B cell (primary cell): ENCODE data around the gene SNRK. TPM values are rescaled to one million over a fixed set of nuclear protein-coding genes. Genes with fewer than 3 reads are reported as not detected.

ENCODE experiments used
- ATAC-seq: fragments of 200-7000 bp; cut with Tn5 transposase; one replicate; pipeline ENCODE4 v1.10.0; 2021; ENCODE audit warnings: low read depth, mild to moderate bottlenecking, moderate number of reproducible peaks, moderate library complexity
- CTCF ChIA-PET: fragments of 350-600 bp; sonication (Branson Sonifier 250); formaldehyde crosslinking; loops from one replicate; lab custom pipeline; 2021; ENCODE audit warnings: antibody characterized with exemption, inconsistent platforms; lab: Charles Lee
- POLR2A ChIA-PET: fragments of 350-600 bp; sonication (Branson Sonifier 250); formaldehyde crosslinking; loops from one replicate; lab custom pipeline; 2021; ENCODE audit warnings: antibody characterized with exemption; lab: Charles Lee
- DNase-seq: peaks from one replicate; pipeline ENCODE4 v3.0.0; 2013
- H2AFZ ChIP-seq: 2 replicates; pipeline ENCODE4 v1.6.1; 2012; ENCODE audit warnings: mild to moderate bottlenecking, low read depth, low read length; ENCODE audit not compliant: insufficient read depth, poor library complexity, severe bottlenecking
- H3K27ac ChIP-seq, 2 donors: 1 replicate in 1 of 2; 2 replicates in 1 of 2; pipeline ENCODE4 v1.5.1; 2012 to 2013; ENCODE audit warnings: low read length in 2 of 2, mild to moderate bottlenecking in 2 of 2, moderate library complexity in 1 of 2
- H3K27me3 ChIP-seq, 4 experiments: fragments of 200-600 bp in 1 of 4; sonication (generic) in 1 of 4; replicated peaks in 1 of 4; 1 replicate in 2 of 4; 2 replicates in 2 of 4; pipeline versions ENCODE4 v1.6.1 to v1.7.0; 2013 to 2016; ENCODE audit warnings: low read length in 3 of 4, mild to moderate bottlenecking in 2 of 4, mixed read lengths in 1 of 4, moderate library complexity in 1 of 4; ENCODE audit not compliant: insufficient read depth in 4 of 4, control insufficient read depth in 3 of 4; ENCODE audit errors: control extremely low read depth in 1 of 4
- H3K36me3 ChIP-seq, 2 experiments: replicated peaks in 1 of 2; 1 replicate in 1 of 2; 2 replicates in 1 of 2; pipeline versions ENCODE4 v1.6.1 to v1.7.1; 2013; ENCODE audit warnings: low read length in 1 of 2; ENCODE audit not compliant: insufficient read depth in 2 of 2, control insufficient read depth in 1 of 2; ENCODE audit errors: control extremely low read depth in 1 of 2, extremely low read depth in 1 of 2
- H3K4me1 ChIP-seq, 2 donors: fragments of 200-600 bp in 1 of 2; sonication (generic) in 1 of 2; 1 replicate in 1 of 2; 2 replicates in 1 of 2; pipeline versions ENCODE4 v1.5.1 to v1.6.1; 2013 to 2017; ENCODE audit warnings: low read length in 2 of 2; ENCODE audit not compliant: control insufficient read depth in 2 of 2, insufficient read depth in 2 of 2
- H3K4me2 ChIP-seq: replicated peaks from 2 replicates; pipeline ENCODE3; 2012; ENCODE audit warnings: mild to moderate bottlenecking, low read depth, low read length; ENCODE audit not compliant: poor library complexity, severe bottlenecking
- H3K4me3 ChIP-seq, 5 experiments: fragments of 200-600 bp in 1 of 5; sonication (generic) in 1 of 5; 1 replicate in 3 of 5; 2 replicates in 2 of 5; pipeline versions ENCODE4 v1.5.1 to v1.7.0; 2011 to 2016; ENCODE audit warnings: low read length in 4 of 5, mild to moderate bottlenecking in 4 of 5, low read depth in 2 of 5, control low read depth in 1 of 5, moderate library complexity in 1 of 5; ENCODE audit not compliant: insufficient read depth in 1 of 5; ENCODE audit errors: control extremely low read depth in 1 of 5, extremely low read depth in 1 of 5
- H3K79me2 ChIP-seq: fragments of 200-600 bp; sonication (generic); one replicate; pipeline ENCODE4 v1.6.0; 2016; ENCODE audit warnings: low read length; ENCODE audit not compliant: control insufficient read depth, insufficient read depth
- H3K9ac ChIP-seq: fragments of 200-600 bp; sonication (generic); 2 replicates; pipeline ENCODE4 v1.6.1; 2017; ENCODE audit warnings: mild to moderate bottlenecking, low read length, moderate library complexity
- H3K9me3 ChIP-seq, 3 donors: one replicate each; pipeline versions ENCODE4 v1.6.1 to v1.7.1; 2013; ENCODE audit warnings: low read length in 2 of 3; ENCODE audit not compliant: control insufficient read depth in 2 of 3, insufficient read depth in 1 of 3; ENCODE audit errors: control extremely low read depth in 1 of 3
- H4K20me1 ChIP-seq: 2 replicates; pipeline ENCODE4 v1.6.0; 2012; ENCODE audit warnings: mild to moderate bottlenecking, low read length; ENCODE audit not compliant: insufficient read depth, control insufficient read depth, poor library complexity, severe bottlenecking
- H3K27ac Mint-ChIP-seq: one replicate; pipeline ENCODE4 v1.8.0; 2021; ENCODE audit warnings: mixed read lengths
- H3K27me3 Mint-ChIP-seq: one replicate; pipeline ENCODE4 v1.8.0; 2021; ENCODE audit warnings: mixed read lengths
- H3K4me1 Mint-ChIP-seq: one replicate; pipeline ENCODE4 v1.8.0; 2021; ENCODE audit warnings: mixed read lengths
- H3K4me3 Mint-ChIP-seq: one replicate; pipeline ENCODE4 v1.8.0; 2021; ENCODE audit warnings: mixed read lengths
- H3K9me3 Mint-ChIP-seq: one replicate; pipeline ENCODE4 v1.8.0; 2022; ENCODE audit warnings: mixed read lengths; ENCODE audit not compliant: insufficient read depth
- EZH2 ChIP-seq: IDR thresholded peaks from 2 replicates; pipeline ENCODE4 v1.6.1; 2012; ENCODE audit warnings: borderline replicate concordance, low read depth, mild to moderate bottlenecking, moderate library complexity, low read length; ENCODE audit not compliant: insufficient read depth, poor library complexity, severe bottlenecking
- WGBS: methylation state at CpG from one replicate; pipeline ENCODE4 v1.1.5; 2013; ENCODE audit warnings: missing lambda C conversion rate; ENCODE audit not compliant: insufficient coverage; 5-methylcytosine and 5-hydroxymethylcytosine counted together
- intact Hi-C: fragments of 100-400 bp; cut with micrococcal nuclease; formaldehyde crosslinking; loops from one replicate; pipeline ENCODE4 v1.10.0; 2022
- polyA plus RNA-seq: library from polyadenylated mRNA; depleted of rRNA; stranded (reverse); fragments of >200 nt; gene quantifications from 2 replicates; pipeline ENCODE4 v1.2.3, GENCODE V29; 2012
- total RNA-seq, 2 donors: library from RNA; stranded (reverse); fragments of 120-200 nt in 1 of 2; gene quantifications; 1 replicate in 1 of 2; 2 replicates in 1 of 2; pipeline versions ENCODE4 v1.2.3 to v1.2.4, GENCODE V29; 2013 to 2022
- TF ChIP-seq, protein P1 (sequence below): fragments of 200-600 bp; IDR thresholded peaks from one replicate; pipeline ENCODE4 v1.8.0; 2022; ENCODE audit warnings: antibody characterized with exemption, mild to moderate bottlenecking

The SNRK gene
- total and polyA plus RNA-seq, 2 donors (not counting 1 experiment from before 2014, with no cell fraction given) = 17.8 to 46.7 TPM

DNA sequence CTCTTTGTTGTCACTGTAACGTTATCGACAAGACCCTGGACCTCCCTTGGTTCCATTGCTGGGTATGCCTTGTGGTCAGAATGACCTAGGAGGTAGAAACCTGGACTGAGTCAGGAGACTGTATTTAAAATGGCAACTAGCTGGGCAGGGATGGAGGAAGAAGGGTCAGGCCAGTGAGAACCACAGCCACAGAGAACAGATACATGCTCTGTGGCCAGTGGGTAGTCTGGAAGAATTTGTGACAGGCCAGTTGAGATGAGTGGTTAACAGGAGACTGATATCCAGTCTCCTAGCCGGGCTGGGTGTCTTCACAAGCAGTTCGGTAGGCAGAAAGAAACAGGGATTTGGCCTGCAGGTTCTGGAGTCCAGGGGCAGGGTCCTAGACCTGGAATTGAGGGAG, 58.9 kb downstream of the SNRK start:
- TF ChIP-seq EZH2 = no peak
- TF ChIP-seq, protein P1, sequence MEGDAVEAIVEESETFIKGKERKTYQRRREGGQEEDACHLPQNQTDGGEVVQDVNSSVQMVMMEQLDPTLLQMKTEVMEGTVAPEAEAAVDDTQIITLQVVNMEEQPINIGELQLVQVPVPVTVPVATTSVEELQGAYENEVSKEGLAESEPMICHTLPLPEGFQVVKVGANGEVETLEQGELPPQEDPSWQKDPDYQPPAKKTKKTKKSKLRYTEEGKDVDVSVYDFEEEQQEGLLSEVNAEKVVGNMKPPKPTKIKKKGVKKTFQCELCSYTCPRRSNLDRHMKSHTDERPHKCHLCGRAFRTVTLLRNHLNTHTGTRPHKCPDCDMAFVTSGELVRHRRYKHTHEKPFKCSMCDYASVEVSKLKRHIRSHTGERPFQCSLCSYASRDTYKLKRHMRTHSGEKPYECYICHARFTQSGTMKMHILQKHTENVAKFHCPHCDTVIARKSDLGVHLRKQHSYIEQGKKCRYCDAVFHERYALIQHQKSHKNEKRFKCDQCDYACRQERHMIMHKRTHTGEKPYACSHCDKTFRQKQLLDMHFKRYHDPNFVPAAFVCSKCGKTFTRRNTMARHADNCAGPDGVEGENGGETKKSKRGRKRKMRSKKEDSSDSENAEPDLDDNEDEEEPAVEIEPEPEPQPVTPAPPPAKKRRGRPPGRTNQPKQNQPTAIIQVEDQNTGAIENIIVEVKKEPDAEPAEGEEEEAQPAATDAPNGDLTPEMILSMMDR = no peak
- Mint-ChIP-seq H3K4me1 (no peaks in the 10 kb centered on the region), H3K27me3 (no peaks in the 10 kb centered on the region), H3K4me3 (no peak overlapping the region), H3K27ac (no peak overlapping the region), H3K9me3 (no peaks in the 10 kb centered on the region)
- no peak overlapping the region for H3K9ac ChIP-seq
- ATAC-seq (no peak), DNase-seq (no peak)
- H2AFZ ChIP-seq = no peak overlapping the region
- H3K36me3 ChIP-seq = peaks cover 17 to 93% of the 10 kb centered on the region in 2 experiments
- WGBS = 100% methylated on average over 4 of the region's 4 CpGs
- peaks cover 2% of the 10 kb centered on the region for H3K79me2 ChIP-seq
- H3K9me3 ChIP-seq = peaks cover 0 to 12% (median 0%) of the 10 kb centered on the region in 3 donors
- ChIA-PET CTCF (interaction anchor here (1.9 kb wide), 1 partner anchor 9 kb away, joined by 7 read pairs; no protein-coding TSS in a partner anchor), POLR2A (no interaction called here)
- H3K27me3 ChIP-seq = no peaks in the 10 kb centered on the region
- no peaks in the 10 kb centered on the region for H3K4me1 ChIP-seq
- H4K20me1 ChIP-seq = peaks cover 22% of the 10 kb centered on the region
- intact Hi-C loops = no loop called here
- no peak overlapping the region for H3K27ac ChIP-seq
- no peak overlapping the region for H3K4me2 ChIP-seq
- no peak overlapping the region for H3K4me3 ChIP-seq

DNA sequence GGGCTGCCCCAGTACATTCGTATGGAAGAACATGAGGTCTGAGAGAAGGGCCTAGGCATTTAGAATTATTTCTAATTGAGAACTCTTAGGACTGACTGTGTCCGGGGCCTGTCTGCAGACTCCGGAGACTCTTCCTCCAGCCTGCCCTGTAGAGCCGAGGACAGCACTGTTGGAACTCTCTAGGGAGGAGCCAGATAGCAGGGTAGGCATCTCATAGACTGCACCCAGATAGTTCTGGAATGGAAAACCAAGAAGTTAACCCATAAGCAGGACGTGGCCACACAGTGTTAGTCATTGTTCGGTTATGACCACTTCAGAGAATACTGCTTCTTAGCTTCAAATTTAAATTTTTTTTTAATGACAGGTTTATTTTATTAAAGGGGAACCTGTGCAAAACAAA, 59.5 kb downstream of the SNRK start:
- TF ChIP-seq, protein P1 = no peak
- no peak for TF ChIP-seq EZH2
- H3K36me3 ChIP-seq = peaks cover 15 to 93% of the 10 kb centered on the region in 2 experiments

More for the DNA sequence above, 59.5 kb downstream of the SNRK start:
- Histone ChIP-seq H3K4me2 (no peak overlapping the region), H4K20me1 (peaks cover 20% of the 10 kb centered on the region), H3K4me1 (no peaks in the 10 kb centered on the region), H3K27me3 (no peaks in the 10 kb centered on the region), H3K9ac (no peak overlapping the region), H3K4me3 (no peak overlapping the region), H3K27ac (no peak overlapping the region), H3K79me2 (no peaks in the 10 kb centered on the region), H2AFZ (no peak overlapping the region), H3K9me3 (peaks cover 0 to 12% (median 0%) of the 10 kb centered on the region in 3 donors)
- intact Hi-C loops = no loop called here
- WGBS = 98% methylated on average over 5 of the region's 6 CpGs
- Mint-ChIP-seq H3K9me3 (no peaks in the 10 kb centered on the region), H3K27me3 (no peaks in the 10 kb centered on the region), H3K4me3 (no peak overlapping the region), H3K4me1 (no peaks in the 10 kb centered on the region), H3K27ac (no peak overlapping the region)
- ChIA-PET POLR2A (no interaction called here), CTCF (interaction anchor here (1.9 kb wide), 1 partner anchor 10 kb away, joined by 7 read pairs; no protein-coding TSS in a partner anchor)
- ATAC-seq = no peak
- DNase-seq = no peak
